HG02884 (cell line): ENCODE results near the gene NCLN.
"Not testable (repeated sequence)": the region's sequence is repeated elsewhere in the genome, so short reads cannot be mapped to it uniquely, and the experiment has no call there.

ENCODE experiments used
- ATAC-seq: cut with Tn5 transposase; IDR thresholded peaks from one replicate; pipeline ENCODE4 v1.9.1; 2021; ENCODE audit warnings: mild to moderate bottlenecking, moderate library complexity; ENCODE audit not compliant: unreplicated experiment

NCLN gene

GRCh38 chr19:3154447-3154846 lies 31.3 kb upstream of the NCLN start:
- not testable (repeated sequence) for ATAC-seq

- ATAC-seq: no peak
Measured at GRCh38 chr19:3154957-3155736, 30.6 kb upstream of the NCLN start.

GRCh38 chr19:3157096-3157845 lies 28.5 kb upstream of the NCLN start:
- ATAC-seq: no peak

GRCh38 chr19:3159565-3159964 lies 26.2 kb upstream of the NCLN start:
- ATAC-seq: no peak

GRCh38 chr19:3160219-3160618 lies 25.5 kb upstream of the NCLN start:
- no peak for ATAC-seq

GRCh38 chr19:3161453-3161852 lies 24.3 kb upstream of the NCLN start:
- ATAC-seq: no peak

- no peak for ATAC-seq
Measured at GRCh38 chr19:3162418-3163229, 23.1 kb upstream of the NCLN start.

GRCh38 chr19:3163230-3163886 lies 22.4 kb upstream of the NCLN start:
- ATAC-seq: no peak

- ATAC-seq: no peak
Measured at GRCh38 chr19:3163943-3164342, 21.8 kb upstream of the NCLN start.

GRCh38 chr19:3167533-3168272 lies 18.0 kb upstream of the NCLN start:
- ATAC-seq: no peak

- no peak for ATAC-seq
Measured at GRCh38 chr19:3171894-3172672, 13.6 kb upstream of the NCLN start.

GRCh38 chr19:3172673-3173000 lies 13.1 kb upstream of the NCLN start:
- not testable (repeated sequence) for ATAC-seq

- no peak for ATAC-seq
Measured at GRCh38 chr19:3175781-3176714, 9.7 kb upstream of the NCLN start.

GRCh38 chr19:3176715-3177501 lies 8.8 kb upstream of the NCLN start:
- ATAC-seq: no peak

- no peak for ATAC-seq
Measured at GRCh38 chr19:3178377-3178972, 7.3 kb upstream of the NCLN start, which contains the start of gene S1PR4. Gene S1PR4, plus strand, starts transcription at chr19:3178769. Its CDS starts 24 bp downstream, at chr19:3178793.

GRCh38 chr19:3178973-3179738 lies 6.6 kb upstream of the NCLN start:
- no peak for ATAC-seq
